HCT116 (cell line): ENCODE data around the gene MIA2. TPM values are rescaled to one million over a fixed set of nuclear protein-coding genes. Genes with fewer than 3 reads are reported as not detected.

ENCODE experiments used
- ATAC-seq: fragments of 200-7000 bp; cut with Tn5 transposase; 2 replicates; pipeline ENCODE4 v1.9.1; 2020; ENCODE audit warnings: mild to moderate bottlenecking, moderate library complexity
- BruUV-seq: library from RNA; stranded (reverse); fragments of 400-500 nt; replicated peaks from 2 replicates; lab custom pipeline; 2021; lab: Mats Ljungman, UMichigan
- CTCF ChIA-PET: fragments of 300-600 bp; sonication (Branson Sonifier 250); formaldehyde crosslinking; loops from one replicate; lab custom pipeline; 2021; ENCODE audit warnings: antibody characterized with exemption; lab: Charles Lee
- POLR2A ChIA-PET: fragments of 300-600, 350-600 bp; sonication (Branson Sonifier 250); formaldehyde crosslinking; loops from one replicate; lab custom pipeline; 2021; ENCODE audit warnings: antibody characterized with exemption; lab: Charles Lee
- RAD21 ChIA-PET, 2 experiments: fragments of 300-600 bp; sonication (Branson Sonifier 250); formaldehyde crosslinking; loops; one replicate each; lab custom pipeline; 2023; ENCODE audit warnings: low total read pairs in 2 of 2; ENCODE audit not compliant: uncharacterized antibody in 2 of 2, unreplicated experiment in 2 of 2, low non-redundant PET in 1 of 2; lab: Charles Lee
- DNase-seq: peaks from one replicate; pipeline ENCODE4 v3.0.0-alpha.2; 2010; ENCODE audit warnings: low read depth, low spot score
- H2AFZ ChIP-seq: fragments of 200-600 bp; shearing (Covaris generic), sonication (generic); 2 replicates; pipeline ENCODE4 v1.6.1; 2017; ENCODE audit warnings: low read depth, mixed run types, mixed read lengths, antibody characterized with exemption, low read length; ENCODE audit not compliant: poor library complexity, severe bottlenecking
- H3K27ac ChIP-seq: 2 replicates; pipeline ENCODE4 v1.5.1; 2012; ENCODE audit warnings: low read depth, low read length
- H3K27me3 ChIP-seq: fragments of 200-600 bp; sonication (generic); 2 replicates; pipeline ENCODE4 v1.6.1; 2016; ENCODE audit warnings: mixed run types, low read length, mixed read lengths; ENCODE audit not compliant: insufficient read depth
- H3K36me3 ChIP-seq, 2 experiments: fragments of 200-500 bp in 1 of 2; fragments of 200-600 bp in 1 of 2; sonication (Bioruptor generic) in 1 of 2; sonication (generic) in 1 of 2; 2 replicates each; pipeline versions ENCODE4 v1.5.1 to v1.6.1; 2014 to 2016; ENCODE audit warnings: low read length in 2 of 2, inconsistent platforms in 1 of 2, mixed read lengths in 1 of 2, mixed run types in 1 of 2; ENCODE audit not compliant: insufficient read depth in 2 of 2, control insufficient read depth in 1 of 2
- H3K4me1 ChIP-seq, 2 experiments: fragments of 200-600 bp in 1 of 2; sonication (generic) in 1 of 2; 2 replicates each; pipeline versions ENCODE4 v1.5.1 to v1.6.1; 2012 to 2017; ENCODE audit warnings: low read length in 2 of 2, inconsistent platforms in 1 of 2, mild to moderate bottlenecking in 1 of 2, mixed read lengths in 1 of 2, mixed run types in 1 of 2, moderate library complexity in 1 of 2; ENCODE audit not compliant: insufficient read depth in 2 of 2, control insufficient read depth in 1 of 2
- H3K4me2 ChIP-seq: fragments of 200-600 bp; sonication (generic); 2 replicates; pipeline ENCODE4 v1.6.1; 2017; ENCODE audit warnings: mixed run types, low read length, mixed read lengths
- H3K4me3 ChIP-seq, 2 experiments: fragments of 200-600 bp in 1 of 2; sonication (generic) in 1 of 2; replicated peaks in 1 of 2; 2 replicates each; pipeline ENCODE4 v1.5.1; 2011 to 2016; ENCODE audit warnings: low read length in 2 of 2, control low read depth in 1 of 2, low read depth in 1 of 2, mild to moderate bottlenecking in 1 of 2, mixed read lengths in 1 of 2, mixed run types in 1 of 2
- H3K79me2 ChIP-seq: fragments of 200-600 bp; sonication (generic); 2 replicates; pipeline ENCODE4 v1.6.1; 2017; ENCODE audit warnings: mild to moderate bottlenecking, mixed run types, low read length, moderate library complexity, mixed read lengths; ENCODE audit not compliant: insufficient read depth
- H3K9ac ChIP-seq: fragments of 200-600 bp; sonication (generic); 2 replicates; pipeline ENCODE4 v1.6.1; 2016; ENCODE audit warnings: low read length, mixed read lengths
- H3K9me2 ChIP-seq: fragments of 200-600 bp; sonication (generic), shearing (Covaris generic); 2 replicates; pipeline ENCODE4 v1.6.1; 2017; ENCODE audit warnings: mixed run types, mild to moderate bottlenecking, moderate library complexity; ENCODE audit not compliant: insufficient read depth
- H3K9me3 ChIP-seq, 2 experiments: fragments of 200-500 bp in 1 of 2; fragments of 200-600 bp in 1 of 2; sonication (Bioruptor generic) in 1 of 2; sonication (generic) in 1 of 2; 2 replicates each; pipeline ENCODE4 v1.6.1; 2014 to 2017; ENCODE audit warnings: low read length in 2 of 2, mixed read lengths in 2 of 2, inconsistent platforms in 1 of 2, low read depth in 1 of 2, mild to moderate bottlenecking in 1 of 2, mixed run types in 1 of 2, moderate library complexity in 1 of 2; ENCODE audit not compliant: control insufficient read depth in 1 of 2, insufficient read depth in 1 of 2
- H4K20me1 ChIP-seq: fragments of 200-600 bp; sonication (generic), shearing (Covaris generic); 2 replicates; pipeline ENCODE4 v1.6.1; 2017; ENCODE audit warnings: mixed run types, mild to moderate bottlenecking, moderate library complexity; ENCODE audit not compliant: insufficient read depth
- CEBPB ChIP-seq: IDR thresholded peaks from 2 replicates; pipeline ENCODE4 v1.6.1; 2012; ENCODE audit warnings: low read depth
- CTCF ChIP-seq, 3 experiments: fragments of 200-600 bp in 1 of 3; sonication (generic) in 1 of 3; IDR thresholded peaks in 2 of 3; conservative IDR thresholded peaks in 1 of 3; 2 replicates each; pipeline ENCODE4 v1.5.1; 2012 to 2017; ENCODE audit warnings: low read depth in 2 of 3, low read length in 2 of 3, antibody characterized with exemption in 1 of 3, borderline replicate concordance in 1 of 3, control low read depth in 1 of 3, mild to moderate bottlenecking in 1 of 3, mixed read lengths in 1 of 3, mixed run types in 1 of 3, moderate library complexity in 1 of 3; ENCODE audit not compliant: insufficient read depth in 1 of 3
- EZH2phosphoT487 ChIP-seq: fragments of 200-600 bp; IDR thresholded peaks from 2 replicates; pipeline ENCODE4 v1.6.1; 2018; ENCODE audit warnings: antibody characterized with exemption, borderline replicate concordance
- FOSL1 ChIP-seq: IDR thresholded peaks from 2 replicates; pipeline ENCODE4 v1.6.1; 2012; ENCODE audit warnings: low read depth
- JUND ChIP-seq: IDR thresholded peaks from 2 replicates; pipeline ENCODE4 v1.6.1; 2012
- REST ChIP-seq: IDR thresholded peaks from 2 replicates; pipeline ENCODE4 v1.6.1; 2012; ENCODE audit warnings: low read depth
- SIN3A ChIP-seq: IDR thresholded peaks from 2 replicates; pipeline ENCODE4 v1.6.1; 2012; ENCODE audit warnings: low read depth
- ZBTB33 ChIP-seq: IDR thresholded peaks from 2 replicates; pipeline ENCODE4 v1.6.1; 2011; ENCODE audit warnings: mild to moderate bottlenecking, low read length, moderate library complexity; ENCODE audit not compliant: insufficient replicate concordance; ENCODE audit errors: extremely low read depth
- ZFX ChIP-seq: fragments of 450-650 bp; IDR thresholded peaks from 2 replicates; pipeline ENCODE4 v1.6.1; 2017
- intact Hi-C: fragments of 100-400 bp; cut with micrococcal nuclease; formaldehyde crosslinking; loops from 2 replicates; pipeline ENCODE4 v1.10.0; 2022
- total RNA-seq: library from RNA; stranded (reverse); gene quantifications from one replicate; pipeline ENCODE4 v1.2.1, GENCODE V29; 2021; ENCODE audit not compliant: unreplicated experiment

Gene MIA2
- total RNA-seq, 1 experiment from 2014 or later: 31.1 TPM

GRCh38 chr14:39369029-39369428 is 135.3 kb downstream of the MIA2 start:
- Histone ChIP-seq H3K4me1 (no peaks in the 10 kb centered on the region), H3K9ac (no peak overlapping the region), H3K9me2 (no peaks in the 10 kb centered on the region), H3K27ac (no peak overlapping the region), H3K4me2 (no peak overlapping the region), H4K20me1 (no peaks in the 10 kb centered on the region), H3K4me3 (no peak overlapping the region), H3K79me2 (no peaks in the 10 kb centered on the region), H3K9me3 (no peaks in the 10 kb centered on the region), H2AFZ (no peak overlapping the region), H3K27me3 (no peaks in the 10 kb centered on the region), H3K36me3 (no peaks in the 10 kb centered on the region)
- no peak for ATAC-seq
- intact Hi-C loops: loop anchor here (5.0 kb wide), 1 partner anchor 197 kb away; the partner anchor contains the start of gene TRAPPC6B
- ChIA-PET CTCF (interaction anchor here (1.4 kb wide), 1 partner anchor 26 kb away, joined by 3 read pairs; no protein-coding TSS in a partner anchor), RAD21 (no interaction called here), POLR2A (no interaction called here)
- no TSS peak for BruUV-seq
- TF ChIP-seq ZBTB33: no peak
- TF ChIP-seq EZH2phosphoT487: no peak
- no peak for TF ChIP-seq SIN3A
- TF ChIP-seq ZFX: no peak
- TF ChIP-seq JUND: no peak
- DNase-seq: no peak

GRCh38 chr14:39370415-39370814 is 136.7 kb downstream of the MIA2 start:
- CTCF ChIA-PET: no interaction called here
- Histone ChIP-seq H3K4me1 (no peaks in the 10 kb centered on the region), H3K9me3 (no peaks in the 10 kb centered on the region), H3K4me2 (no peak overlapping the region), H3K27me3 (no peaks in the 10 kb centered on the region), H3K4me3 (no peak overlapping the region), H3K9me2 (no peaks in the 10 kb centered on the region), H3K79me2 (no peaks in the 10 kb centered on the region), H3K9ac (no peak overlapping the region), H2AFZ (no peak overlapping the region), H3K27ac (no peak overlapping the region), H4K20me1 (no peaks in the 10 kb centered on the region), H3K36me3 (no peaks in the 10 kb centered on the region)
- ATAC-seq: no peak
- TF ChIP-seq CTCF (IDR thresholded peaks at IDR 0.05 in 2 of 3, conservative IDR thresholded peaks at IDR 0.05 in 1 of 3; ENCODE audit: borderline replicate concordance in 1 of 3, insufficient read depth in 1 of 3, low read depth in 2 of 3, low read length in 2 of 3) (no peak), REST (no peak), FOSL1 (no peak), CEBPB (no peak)
- DNase-seq: no peak
- RAD21 ChIA-PET: no interaction called here
- intact Hi-C loops: no loop called here
- BruUV-seq: no TSS peak
- POLR2A ChIA-PET: no interaction called here
